Ramos (cell line): ENCODE data around the gene NKAP.
"Not testable (repeated sequence)": the region's sequence is repeated elsewhere in the genome, so short reads cannot be mapped to it uniquely, and the experiment has no call there.

Experiments
- in situ Hi-C: fragments of 300-500 bp; cut with MboI; formaldehyde crosslinking; loops from one replicate; pipeline ENCODE4 v1.14.3; 2022; ENCODE audit warnings: low sequenced_read_pairs; ENCODE audit not compliant: unreplicated experiment

The NKAP gene

DNA sequence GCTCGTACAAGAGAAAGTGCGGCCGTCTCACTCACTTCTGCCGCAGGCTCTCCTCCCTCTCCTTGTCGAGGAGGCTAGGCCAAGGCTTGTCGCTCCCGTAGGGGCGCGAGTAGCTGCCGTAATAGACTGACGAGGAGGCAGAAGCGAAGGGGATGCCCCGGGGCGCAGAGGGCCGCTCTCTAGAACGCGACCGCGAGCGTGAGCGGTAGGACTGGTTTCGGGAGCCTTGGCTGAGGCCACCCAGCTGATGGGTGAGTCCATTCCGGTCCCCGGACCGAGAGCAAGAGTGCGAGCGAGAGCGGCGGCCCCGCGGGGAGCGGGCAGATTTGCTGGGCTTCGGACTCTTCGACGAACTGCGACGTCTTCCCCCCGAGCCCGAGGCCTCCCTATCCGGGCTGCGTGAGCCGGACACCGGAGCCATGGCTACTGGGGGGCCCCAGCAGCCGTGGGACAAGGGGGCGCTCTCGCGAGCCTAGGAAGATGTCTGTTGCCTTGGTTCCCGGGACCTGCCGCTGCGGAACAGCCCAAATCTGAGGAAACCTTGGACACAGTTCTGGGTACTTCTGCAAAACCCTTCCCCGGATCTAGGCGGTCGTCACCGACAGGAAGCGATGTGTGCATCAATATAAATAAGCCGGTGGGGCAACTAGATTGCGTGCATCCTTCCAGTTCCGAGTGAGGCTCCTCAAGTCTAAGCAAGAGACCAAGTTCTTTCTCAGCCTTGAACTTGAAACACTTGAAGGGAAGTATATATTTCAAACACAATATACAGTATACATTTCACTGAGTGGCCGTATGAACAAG, at the start of gene NKAP:
TSS of gene NKAP (minus strand) at position 567 of the 804 bp plus-strand sequence. CDS start at position 421, 146 bp downstream.
- in situ Hi-C loops, result no loop called here

DNA sequence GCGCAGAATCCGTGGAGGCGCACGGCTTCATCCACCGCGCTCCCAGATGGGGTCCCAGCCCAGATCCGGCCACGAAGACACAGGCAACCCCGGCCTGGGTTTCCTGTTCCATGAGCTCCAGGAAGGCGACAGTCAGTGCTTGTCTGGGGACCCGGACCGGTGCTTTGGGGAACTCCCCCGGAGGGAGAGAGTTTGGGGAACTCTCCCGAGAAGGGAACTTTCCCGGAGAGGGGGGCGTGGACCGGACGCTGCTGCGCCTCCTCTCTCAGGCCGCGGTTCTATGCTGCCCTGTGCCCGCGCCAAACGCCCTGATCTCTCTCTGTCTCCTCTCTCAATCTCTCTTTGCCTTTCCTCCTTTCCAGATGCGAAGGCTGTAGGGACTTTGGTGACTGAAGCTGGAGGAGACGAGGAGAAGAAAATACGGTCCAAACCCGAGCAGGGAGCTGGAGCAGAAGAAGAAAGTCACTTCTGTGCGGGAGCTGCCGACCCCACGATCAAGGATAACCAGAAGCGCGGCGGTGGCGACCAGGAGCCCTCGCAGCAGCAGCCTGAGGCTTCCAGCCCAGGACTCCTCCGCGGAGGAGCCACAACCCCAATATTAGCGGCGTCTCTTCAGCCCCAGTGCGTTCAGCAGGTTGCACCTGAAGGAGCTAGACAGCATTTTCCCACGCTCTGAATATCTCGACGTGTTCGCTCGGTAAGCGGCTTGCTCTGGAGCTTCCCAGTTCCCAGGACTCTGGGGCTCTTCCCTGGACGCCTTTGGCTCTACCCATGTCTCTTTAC, 47.6 kb upstream of the NKAP start:
- in situ Hi-C loops, result no loop called here

DNA sequence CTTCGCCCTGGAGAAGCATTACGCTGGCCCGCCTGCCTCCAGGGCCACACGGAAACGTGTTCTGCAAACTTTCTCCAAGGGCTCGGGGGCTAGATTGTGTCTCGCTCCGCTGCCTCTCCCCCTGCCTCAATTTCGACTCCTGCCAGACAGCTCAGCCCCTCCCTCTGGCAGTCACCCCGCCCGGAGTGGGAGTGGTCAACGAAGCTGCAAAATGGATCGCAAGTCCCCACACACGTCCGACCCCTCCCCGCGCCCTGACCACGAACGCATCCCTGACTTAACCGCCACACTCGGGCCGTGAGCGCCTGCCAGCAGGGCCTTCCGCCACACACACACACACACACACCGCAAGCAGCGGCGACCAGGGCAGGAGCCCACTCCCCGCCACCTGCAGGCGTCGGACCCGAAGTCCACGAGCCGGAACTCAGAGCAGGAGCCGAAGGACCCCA, 47.0 kb upstream of the NKAP start:
- in situ Hi-C loops, result no loop called here

DNA sequence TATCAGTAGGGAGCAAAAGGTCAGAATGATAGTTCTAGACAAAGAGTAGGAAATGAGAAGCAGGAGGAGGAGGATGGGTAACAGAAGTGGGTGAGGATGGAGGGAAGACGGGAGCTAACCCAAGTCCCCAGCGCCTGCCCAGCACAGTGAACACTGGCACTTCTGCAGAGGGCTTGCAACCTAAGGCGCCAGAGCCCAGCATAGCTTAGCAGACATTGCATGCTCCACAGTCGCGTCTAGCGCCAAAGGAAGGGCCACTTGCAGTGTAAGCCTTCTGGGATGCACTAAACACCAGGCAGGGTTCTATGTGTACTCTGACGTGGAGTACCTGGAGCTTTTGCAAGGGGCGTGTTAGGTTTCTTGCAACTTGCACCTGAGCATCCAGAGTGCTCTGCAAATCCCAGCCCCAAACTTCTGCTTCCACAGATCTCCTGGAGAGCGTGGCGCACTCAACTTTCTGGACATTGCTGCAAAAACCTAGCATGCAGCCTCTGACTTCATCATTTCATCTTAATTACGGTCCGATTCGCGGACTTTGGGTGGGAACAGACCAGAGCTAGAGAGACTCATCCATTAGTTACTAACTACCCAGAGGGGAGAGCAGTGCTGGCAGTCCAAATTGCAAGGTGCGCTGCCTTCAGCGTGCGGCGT, 46.5 kb upstream of the NKAP start:
- in situ Hi-C loops, result no loop called here

DNA sequence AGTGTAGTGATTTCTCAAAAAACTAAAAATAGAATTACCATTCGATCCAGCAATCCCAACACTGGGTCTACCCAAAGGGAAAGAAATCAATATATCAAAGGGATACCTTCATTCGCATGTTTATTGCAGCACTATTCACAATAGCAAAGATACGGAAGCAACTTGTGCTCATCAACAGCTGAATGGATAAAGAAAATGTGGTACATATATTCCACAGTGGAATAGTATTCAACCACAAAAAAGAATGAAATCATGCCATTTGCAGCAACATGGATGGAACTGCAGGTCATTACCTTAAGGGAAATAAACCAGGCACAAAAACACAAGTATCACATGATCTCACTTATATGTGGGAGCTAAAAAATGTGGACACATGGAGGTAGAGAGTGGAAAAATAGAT, 42.7 kb upstream of the NKAP start:
- in situ Hi-C loops, result no loop called here

DNA sequence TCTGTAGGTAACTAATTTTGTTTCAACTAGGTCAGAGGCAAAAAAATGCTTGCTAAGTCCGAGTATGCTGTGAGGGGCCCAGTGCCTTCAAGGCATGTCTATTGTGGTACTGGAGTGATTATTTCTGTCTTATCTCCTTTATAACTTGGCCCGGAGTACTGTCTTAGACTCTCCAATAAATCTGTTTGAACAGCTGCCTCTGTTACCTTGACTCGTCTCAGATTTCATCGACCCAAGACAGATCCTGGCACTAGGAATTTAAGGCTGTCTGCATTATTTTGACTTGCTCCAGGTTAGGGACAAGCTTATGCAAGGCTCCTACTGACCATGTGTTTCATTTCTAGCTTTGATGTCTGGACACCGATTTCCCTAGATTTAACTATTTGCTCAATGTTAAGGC, 41.1 kb upstream of the NKAP start:
- in situ Hi-C loops, result no loop called here

DNA sequence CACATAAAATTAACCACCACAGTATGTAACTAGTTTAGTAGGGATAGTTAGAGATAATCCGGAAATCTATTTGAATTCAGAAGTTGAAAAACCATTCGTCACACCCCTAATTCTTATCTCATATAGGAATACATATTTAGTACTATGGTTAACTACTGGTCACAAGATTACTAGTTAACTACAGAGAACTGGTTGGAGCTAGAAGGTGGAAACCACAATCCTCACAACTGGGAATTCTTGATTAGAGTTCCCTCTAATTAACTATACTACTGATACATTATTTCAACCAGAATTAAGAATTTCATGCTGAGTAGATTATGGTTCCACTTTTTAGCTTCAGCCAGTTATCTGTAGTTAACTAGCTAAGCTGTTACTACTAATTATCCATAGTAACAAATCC, 39.9 kb upstream of the NKAP start:
- in situ Hi-C loops, result no loop called here

DNA sequence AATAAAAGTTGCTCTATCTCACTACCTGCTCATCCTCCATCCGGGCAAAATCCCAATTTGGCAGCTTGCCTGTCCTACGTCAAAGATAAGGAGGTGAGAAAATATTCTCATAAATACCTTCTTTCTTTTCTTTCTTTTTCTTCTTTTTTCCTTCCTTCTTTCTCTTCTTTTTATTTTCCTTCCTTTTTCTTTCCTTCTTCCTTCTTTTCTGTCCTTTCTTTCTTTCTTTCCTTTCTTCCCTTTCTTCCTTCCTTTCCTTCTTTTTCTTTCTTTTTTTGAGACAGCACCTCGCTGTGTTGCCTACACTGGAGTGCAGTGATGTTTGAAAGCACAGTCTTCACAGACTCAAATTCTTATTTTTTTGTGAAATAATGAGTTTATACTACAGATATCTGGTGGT, 38.6 kb upstream of the NKAP start:
- in situ Hi-C loops, result no loop called here

DNA sequence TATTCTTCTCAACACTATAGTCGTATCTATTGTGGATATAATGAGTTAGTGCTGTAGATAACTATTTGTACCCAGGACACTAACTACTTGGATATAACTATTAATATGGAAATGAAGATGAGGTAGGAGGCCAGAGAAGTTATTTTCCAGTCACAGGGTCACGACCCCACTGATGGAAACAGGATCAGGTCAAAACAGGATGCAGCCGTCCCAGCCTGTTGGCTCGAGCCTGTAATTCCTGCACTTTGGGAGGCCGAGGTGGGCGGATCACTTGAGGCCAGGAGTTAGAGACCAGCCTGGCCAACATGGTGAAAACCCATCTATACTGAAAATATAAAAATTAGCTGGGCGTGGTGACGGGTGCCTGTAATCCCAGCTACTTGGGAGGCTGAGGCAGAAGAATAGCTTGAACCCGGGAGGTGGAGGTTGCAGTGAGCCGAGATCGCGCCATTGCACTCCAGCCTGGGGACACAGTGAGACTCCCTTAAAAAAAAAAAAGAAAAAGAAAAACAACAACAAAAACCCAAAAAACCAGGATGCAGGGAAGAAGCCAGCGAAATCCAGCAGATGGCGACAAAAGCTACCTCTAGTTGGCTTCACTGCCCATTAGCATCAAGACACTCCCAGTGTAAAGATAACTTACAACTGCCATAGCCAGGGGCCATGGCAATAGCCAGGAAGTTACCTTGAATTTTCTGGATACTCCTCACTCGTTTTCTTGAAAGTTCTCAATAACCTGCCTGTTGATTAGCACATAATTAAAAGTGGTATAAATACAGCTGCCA, 37.9 kb upstream of the NKAP start:
- in situ Hi-C loops, result no loop called here

DNA sequence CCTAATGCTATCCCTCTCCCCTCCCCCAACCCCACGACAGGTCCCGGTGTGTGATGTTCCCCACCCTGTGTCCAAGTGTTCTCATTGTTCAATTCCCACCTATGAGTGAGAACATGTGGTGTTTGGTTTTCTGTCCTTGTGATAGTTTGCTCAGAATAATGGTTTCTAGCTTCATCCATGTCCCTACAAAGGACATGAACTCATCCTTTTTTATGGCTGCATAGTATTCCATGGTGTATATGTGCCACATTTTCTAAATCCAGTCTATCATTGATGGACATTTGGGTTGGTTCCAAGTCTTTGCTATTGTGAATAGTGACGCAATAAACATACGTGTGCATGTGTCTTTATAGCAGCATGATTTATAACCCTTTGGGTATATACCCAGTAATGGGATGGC, 33.6 kb upstream of the NKAP start:
- in situ Hi-C loops, result not testable (repeated sequence)

DNA sequence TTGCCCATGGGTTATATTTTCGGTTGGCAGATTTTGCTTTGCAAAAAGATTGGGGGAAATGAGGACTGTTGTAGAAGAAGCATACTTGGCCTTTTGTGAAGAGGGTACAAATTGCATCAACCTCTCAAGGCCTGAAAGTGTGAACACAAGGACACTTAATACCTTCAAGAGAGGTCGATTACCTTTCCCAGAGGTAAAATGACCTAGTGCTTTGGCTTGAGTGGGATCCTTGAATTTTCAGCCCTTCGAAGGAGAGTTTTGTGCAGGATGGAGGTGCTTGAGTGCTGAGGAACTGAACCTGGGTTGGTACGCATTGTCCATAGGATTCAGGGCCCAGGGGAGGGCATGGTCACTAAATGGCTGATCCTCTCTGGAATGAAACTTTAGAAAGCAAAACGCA, 27.6 kb upstream of the NKAP start:
- in situ Hi-C loops, result no loop called here

DNA sequence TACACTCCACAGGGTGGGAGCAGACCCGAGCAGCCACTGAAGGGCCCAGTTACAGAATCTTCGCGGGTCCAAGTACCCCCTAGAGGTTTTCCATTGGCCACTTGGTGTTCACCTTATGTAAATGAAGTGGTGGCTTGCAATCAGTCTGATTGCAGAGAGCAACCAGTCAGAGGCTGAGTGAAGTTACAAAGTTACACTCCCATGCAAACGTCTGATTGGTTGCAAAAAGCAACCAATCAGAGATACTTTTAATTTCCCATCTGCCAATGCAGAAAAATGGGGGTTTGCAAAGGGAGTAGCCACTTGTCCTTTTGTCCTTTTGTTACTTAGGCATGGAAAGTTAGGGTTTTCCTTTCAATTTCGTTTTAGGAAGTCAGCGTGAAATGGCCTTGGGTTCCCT, 27.0 kb upstream of the NKAP start:
- in situ Hi-C loops, result no loop called here

DNA sequence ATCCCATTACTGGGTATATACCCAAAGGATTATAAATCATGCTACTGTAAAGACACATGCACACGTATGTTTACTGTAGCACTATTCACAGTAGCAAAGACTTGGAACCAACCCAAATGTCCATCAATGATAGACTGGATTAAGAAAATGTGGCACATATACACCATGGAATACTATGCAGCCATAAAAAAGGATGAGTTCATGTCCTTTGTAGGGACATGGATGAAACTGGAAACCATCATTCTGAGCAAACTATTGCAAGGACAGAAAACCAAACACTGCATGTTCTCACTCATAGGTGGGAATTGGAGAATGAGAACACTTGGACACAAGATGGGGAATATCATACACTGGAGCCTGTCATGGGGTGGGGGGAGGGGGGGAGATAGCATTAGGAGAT, 23.3 kb upstream of the NKAP start:
- in situ Hi-C loops, result not testable (repeated sequence)

DNA sequence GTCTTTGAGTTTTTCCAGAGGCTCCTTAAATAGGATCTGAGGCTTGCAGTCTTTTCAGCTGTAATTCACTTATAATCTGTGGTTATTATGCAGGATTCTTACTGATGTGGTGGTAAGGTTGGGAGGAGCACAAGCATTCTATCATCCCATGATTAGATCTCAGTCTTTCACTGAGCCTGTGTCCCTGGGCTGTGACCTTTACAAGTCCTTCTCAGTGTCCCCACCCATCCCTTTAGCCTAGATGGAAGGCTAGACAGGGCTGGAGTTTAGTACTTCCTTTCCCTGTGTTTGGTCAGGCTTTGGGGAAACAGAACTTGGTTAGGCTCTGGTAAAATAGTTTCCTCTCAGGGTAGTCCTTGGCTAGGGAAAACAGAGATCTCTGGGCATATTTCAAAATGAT, 17.1 kb upstream of the NKAP start:
- in situ Hi-C loops, result no loop called here

DNA sequence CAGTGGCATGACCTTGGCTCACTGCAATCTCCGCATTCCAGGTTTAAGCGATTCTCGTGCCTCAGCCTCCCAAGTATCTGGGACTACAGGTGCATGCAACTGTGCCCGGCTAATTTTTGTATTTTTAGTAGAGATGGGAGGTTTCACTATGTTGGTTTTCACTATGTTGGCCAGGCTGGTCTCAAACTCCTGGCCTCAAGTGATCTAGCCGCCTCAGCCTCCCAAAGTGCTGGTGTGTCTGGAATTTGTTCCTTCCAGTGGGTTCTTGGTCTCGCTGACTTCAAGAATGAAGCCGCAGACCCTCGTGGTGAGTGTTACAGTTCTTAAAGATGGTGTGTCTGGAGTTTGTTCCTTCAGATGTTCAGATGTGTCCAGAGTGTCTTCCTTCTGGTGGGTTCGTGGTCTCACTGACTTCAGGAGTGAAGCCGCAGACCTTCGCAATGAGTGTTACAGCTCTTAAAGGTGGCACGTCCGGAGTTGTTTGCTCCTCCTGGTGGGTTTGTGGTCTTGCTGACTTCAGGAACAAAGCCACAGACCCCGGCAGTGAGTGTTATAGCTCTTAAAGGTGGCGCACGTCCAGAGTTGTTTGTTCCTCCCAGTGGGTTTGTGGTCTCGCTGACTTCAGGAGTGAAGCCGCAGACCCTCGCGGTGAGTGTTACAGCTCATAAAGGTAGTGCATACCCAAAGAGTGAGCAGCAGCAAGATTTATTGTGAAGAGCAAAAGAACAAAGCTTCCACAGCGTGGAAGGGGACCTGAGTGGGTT, 12.4 kb upstream of the NKAP start:
- in situ Hi-C loops, result not testable (repeated sequence)

DNA sequence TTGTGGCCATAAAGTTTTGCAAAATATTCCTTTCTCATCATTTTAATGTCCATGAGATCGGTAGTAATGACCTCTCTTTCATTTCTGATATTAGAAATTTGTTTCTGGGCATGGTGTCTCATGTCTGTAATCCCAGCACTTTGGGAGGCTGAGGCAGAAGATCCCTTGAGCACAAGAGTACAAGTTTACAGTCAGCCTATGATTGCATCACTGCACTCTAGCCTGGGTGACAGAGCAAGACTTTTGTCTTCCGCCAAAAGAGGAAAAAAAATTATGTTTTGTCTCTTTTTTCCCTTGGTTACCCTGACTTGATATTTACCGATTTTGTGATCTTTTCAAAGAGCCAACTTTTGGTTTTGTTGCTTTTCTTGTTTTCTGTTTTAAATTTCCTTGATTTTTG, 10.8 kb upstream of the NKAP start:
- in situ Hi-C loops, result no loop called here

DNA sequence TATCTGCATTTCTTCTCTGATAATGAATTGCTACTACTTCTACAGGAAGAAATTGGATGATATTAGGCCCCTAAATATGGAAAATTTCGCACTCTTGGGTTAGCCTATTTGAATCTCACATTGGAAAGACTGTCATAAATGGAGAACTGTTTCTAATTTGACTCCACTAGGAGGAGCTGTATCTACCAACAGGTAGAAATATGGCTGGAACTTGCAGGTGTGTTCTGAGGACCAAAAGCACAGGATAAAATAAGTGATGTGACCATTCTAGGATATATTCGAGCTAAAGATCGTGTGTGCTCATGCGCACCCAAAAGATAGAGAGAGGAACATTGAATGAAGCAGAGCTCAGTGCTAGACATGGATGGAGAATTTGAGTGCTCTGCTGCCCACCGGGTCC, 4.8 kb upstream of the NKAP start:
- in situ Hi-C loops, result no loop called here

DNA sequence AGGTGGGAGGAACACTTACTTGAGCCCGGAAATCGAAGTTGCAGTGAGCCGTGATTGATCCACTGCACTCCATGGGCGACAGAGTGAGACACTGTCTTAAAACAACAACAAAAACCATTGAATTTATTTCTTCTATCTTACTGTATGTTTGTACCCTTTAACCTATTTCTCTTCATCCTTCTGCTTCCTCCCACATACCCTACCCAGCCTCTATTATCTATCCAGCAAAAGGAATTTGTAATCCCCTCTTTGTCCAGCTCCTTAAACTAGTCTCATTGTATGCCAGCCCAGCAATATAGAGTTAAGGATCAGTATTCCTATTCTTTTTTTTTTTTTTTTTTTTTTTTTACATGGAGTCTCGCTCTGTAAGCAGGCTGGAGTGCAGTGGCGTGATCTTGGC, 1.9 kb upstream of the NKAP start:
- in situ Hi-C loops, result no loop called here

DNA sequence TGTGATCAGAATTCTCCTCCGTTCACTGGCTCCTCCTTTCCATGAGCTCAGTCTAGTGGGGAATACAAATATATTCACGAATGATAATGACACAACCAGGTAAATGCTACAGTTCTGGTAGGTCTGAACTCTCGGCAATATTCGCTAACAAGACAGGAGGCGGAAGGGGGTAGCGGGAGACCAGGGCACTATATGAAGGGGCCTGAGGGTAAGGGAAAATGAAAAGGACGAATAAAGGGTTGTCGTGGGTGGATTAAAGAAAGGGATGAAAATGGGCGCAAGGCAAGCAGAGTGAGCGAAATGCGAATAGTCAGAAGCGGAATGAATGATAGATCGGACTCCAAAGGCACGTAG, 743 bp downstream of the NKAP start:
- in situ Hi-C loops, result no loop called here
